Ishikawa (cell line): Measurements from ENCODE around the gene LRP1.

Experiments
- CEBPB ChIP-seq: IDR thresholded peaks from 2 replicates; pipeline ENCODE4 v1.6.1; 2012
- CREB1 ChIP-seq: IDR thresholded peaks from 2 replicates; pipeline ENCODE4 v1.6.1; 2012; ENCODE audit warnings: low read depth
- EGR1 ChIP-seq: IDR thresholded peaks from 2 replicates; pipeline ENCODE4 v1.6.1; 2012
- EP300 ChIP-seq: IDR thresholded peaks from 2 replicates; pipeline ENCODE4 v1.6.1; 2012; ENCODE audit warnings: borderline replicate concordance
- FOXM1 ChIP-seq: IDR thresholded peaks from 2 replicates; pipeline ENCODE4 v1.6.1; 2012; ENCODE audit warnings: low read depth, borderline replicate concordance
- MAX ChIP-seq: IDR thresholded peaks from 2 replicates; pipeline ENCODE4 v1.6.1; 2012
- NFIC ChIP-seq: IDR thresholded peaks from 2 replicates; pipeline ENCODE4 v1.6.1; 2012
- RAD21 ChIP-seq: IDR thresholded peaks from 2 replicates; pipeline ENCODE4 v1.6.1; 2012; ENCODE audit warnings: low read depth
- REST ChIP-seq: IDR thresholded peaks from 2 replicates; pipeline ENCODE4 v1.6.1; 2012; ENCODE audit warnings: low read depth, mild to moderate bottlenecking
- TAF1 ChIP-seq: IDR thresholded peaks from 2 replicates; pipeline ENCODE4 v1.6.1; 2012; ENCODE audit warnings: low read depth, mild to moderate bottlenecking
- TCF12 ChIP-seq: IDR thresholded peaks from 2 replicates; pipeline ENCODE4 v1.6.1; 2012; ENCODE audit warnings: low read depth
- TEAD4 ChIP-seq: IDR thresholded peaks from 2 replicates; pipeline ENCODE4 v1.6.1; 2012
- USF1 ChIP-seq: IDR thresholded peaks from 2 replicates; pipeline ENCODE4 v1.6.1; 2012
- YY1 ChIP-seq: IDR thresholded peaks from 2 replicates; pipeline ENCODE4 v1.6.1; 2012; ENCODE audit warnings: low read depth
- ZBTB7A ChIP-seq: IDR thresholded peaks from 2 replicates; pipeline ENCODE4 v1.6.1; 2012; ENCODE audit warnings: low read depth

LRP1 gene

GRCh38 chr12:57151741-57152630 lies 23.7 kb downstream of the LRP1 start:
- TF ChIP-seq YY1 (no peak), MAX (no peak), CREB1 (no peak), FOXM1 (no peak), REST (no peak), RAD21 (no peak), TAF1 (no peak), EP300 (no peak), NFIC (no peak), TEAD4 (no peak), EGR1 (no peak), USF1 (no peak), TCF12 (no peak)

GRCh38 chr12:57152639-57153038 lies 24.4 kb downstream of the LRP1 start:
- TF ChIP-seq NFIC (no peak), EGR1 (no peak), TCF12 (no peak), YY1 (no peak), TEAD4 (no peak)

GRCh38 chr12:57153415-57153997 lies 25.2 kb downstream of the LRP1 start:
- no peak for TF ChIP-seq TCF12
- no peak for TF ChIP-seq FOXM1
- TF ChIP-seq EGR1, result no peak
- TF ChIP-seq MAX, result no peak
- TF ChIP-seq EP300, result no peak
- no peak for TF ChIP-seq CEBPB

- TF ChIP-seq MAX, result no peak
- TF ChIP-seq REST, result no peak
- no peak for TF ChIP-seq YY1
- TF ChIP-seq TEAD4, result no peak
- no peak for TF ChIP-seq USF1
- no peak for TF ChIP-seq EP300
- TF ChIP-seq TCF12, result no peak
- TF ChIP-seq TAF1, result no peak
- TF ChIP-seq EGR1, result no peak
- TF ChIP-seq CREB1, result no peak
- TF ChIP-seq ZBTB7A, result no peak
- TF ChIP-seq NFIC, result no peak
- no peak for TF ChIP-seq RAD21
Observed at GRCh38 chr12:57154076-57154475, 25.8 kb downstream of the LRP1 start.

GRCh38 chr12:57154804-57155434 lies 26.6 kb downstream of the LRP1 start:
- TF ChIP-seq ZBTB7A (no peak), FOXM1 (no peak), TEAD4 (no peak), EGR1 (no peak), USF1 (no peak), TAF1 (no peak), REST (no peak), MAX (no peak), NFIC (no peak), CEBPB (no peak)
